NCI-H128 (cell line): ENCODE results near the gene STK11.

Experiments
- DNase-seq: peaks from one replicate; lab custom pipeline; 2025; ENCODE audit not compliant: unreplicated experiment; lab: John Stamatoyannopoulos, UW

STK11 gene

DNA sequence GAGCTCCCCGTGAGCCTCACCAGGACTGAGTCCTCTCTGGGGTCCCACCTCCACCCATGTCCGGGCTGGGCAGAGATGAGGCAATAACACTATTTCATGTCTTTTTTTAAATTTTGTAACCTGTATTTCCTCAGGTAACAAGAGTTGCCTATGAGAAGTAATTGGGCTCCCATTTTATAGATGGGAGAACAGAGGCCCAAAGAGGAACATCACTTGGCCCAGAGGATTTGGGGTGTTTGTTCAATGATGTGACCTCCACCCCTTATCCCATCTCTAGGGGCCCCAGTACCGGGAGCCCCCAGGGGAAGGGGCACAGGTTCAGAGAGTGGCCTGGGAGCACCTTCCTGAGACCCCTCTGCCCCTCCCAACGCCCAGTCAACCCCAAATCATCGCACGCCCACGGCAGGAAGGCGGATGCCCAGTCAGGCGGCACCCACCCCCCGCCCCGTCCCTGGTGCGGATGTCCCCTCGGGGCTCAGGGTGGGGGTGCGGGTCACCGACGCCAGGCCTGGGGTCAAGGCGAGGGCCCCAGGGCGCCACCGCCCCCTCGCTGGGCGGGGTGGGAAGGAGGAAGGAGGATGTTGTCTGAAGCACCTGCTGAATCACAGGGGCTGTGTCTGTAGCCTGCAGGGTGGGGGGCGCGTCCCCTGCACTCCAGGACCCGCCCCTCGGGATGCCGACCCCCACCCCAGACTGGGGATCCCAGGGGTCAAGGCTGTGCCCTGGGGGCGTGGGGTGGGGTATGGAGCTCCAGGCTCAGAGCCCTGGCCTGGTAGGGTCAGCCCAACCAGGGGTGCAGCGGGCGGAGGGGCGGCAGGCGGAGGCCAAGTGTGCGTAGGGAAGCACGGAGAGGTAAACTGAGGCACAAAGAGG, 54.5 kb downstream of the STK11 start:
- DNase-seq, result no peak

GRCh38 chr19:1260749-1261537, 55.4 kb downstream of the STK11 start:
- peak; percentile 93 for DNase-seq

DNA sequence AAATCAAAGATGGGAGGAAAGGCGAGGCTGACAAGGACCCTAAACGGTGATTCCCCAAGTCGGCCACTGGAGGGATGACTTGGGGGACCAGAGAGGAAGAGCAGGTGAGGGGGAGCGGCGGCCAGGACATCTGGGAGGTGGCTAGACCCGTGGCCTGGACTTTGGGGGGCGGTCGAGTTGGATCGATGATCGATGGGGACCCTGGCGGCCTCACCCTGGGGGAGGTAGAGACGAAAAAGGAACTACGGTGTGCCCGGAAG, 55.9 kb downstream of the STK11 start:
- DNase-seq, result no peak

DNA sequence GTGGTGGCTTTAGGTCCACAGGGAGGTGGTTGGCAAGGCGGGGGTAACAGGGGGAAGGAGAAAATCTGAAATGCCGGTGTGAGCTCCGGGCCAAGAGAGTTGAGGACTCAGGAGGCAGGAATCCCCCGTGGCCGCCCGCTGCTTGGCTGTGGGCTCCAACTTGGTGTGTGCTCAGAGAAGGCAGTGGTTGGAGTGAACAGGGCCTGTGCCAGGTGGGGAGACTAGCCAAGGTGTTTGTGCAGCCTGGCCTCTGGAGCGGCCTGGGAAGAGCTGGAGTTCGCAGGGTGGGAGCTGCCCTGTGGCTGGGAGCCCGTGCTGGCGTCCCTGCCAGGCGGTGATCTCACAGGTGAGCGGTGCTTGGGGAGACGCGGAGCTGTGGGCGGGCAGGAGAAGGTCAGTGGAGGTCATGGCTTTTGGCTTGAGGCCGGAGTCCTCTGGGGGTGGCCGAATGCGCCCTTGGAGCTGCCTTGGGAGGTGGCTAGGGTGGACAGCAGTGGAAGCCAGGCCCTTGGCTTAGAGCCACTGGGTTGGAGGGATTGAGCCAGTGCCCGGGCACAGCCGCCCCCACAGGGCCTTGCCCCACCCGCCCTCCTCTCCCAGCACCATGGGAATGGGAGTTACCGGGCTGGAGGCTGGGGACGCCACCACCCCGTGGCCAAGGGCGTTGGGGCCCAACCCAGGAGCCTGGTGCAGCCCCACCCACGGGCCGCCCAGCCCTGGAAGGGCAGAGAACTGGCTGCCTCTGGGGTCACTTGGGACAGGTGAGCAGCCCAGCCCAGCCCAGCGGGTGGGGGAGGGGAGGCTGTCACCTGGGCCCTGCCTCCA, 56.4 kb downstream of the STK11 start:
- no peak for DNase-seq

- no peak for DNase-seq
These were observed 57.1 kb downstream of the STK11 start for GRCh38 chr19:1262623-1263123.

GRCh38 chr19:1263188-1263587, 57.6 kb downstream of the STK11 start:
- no peak for DNase-seq

GRCh38 chr19:1264801-1265614, 59.4 kb downstream of the STK11 start:
- no peak for DNase-seq

GRCh38 chr19:1265615-1266128, 60.1 kb downstream of the STK11 start:
- DNase-seq, result no peak

DNA sequence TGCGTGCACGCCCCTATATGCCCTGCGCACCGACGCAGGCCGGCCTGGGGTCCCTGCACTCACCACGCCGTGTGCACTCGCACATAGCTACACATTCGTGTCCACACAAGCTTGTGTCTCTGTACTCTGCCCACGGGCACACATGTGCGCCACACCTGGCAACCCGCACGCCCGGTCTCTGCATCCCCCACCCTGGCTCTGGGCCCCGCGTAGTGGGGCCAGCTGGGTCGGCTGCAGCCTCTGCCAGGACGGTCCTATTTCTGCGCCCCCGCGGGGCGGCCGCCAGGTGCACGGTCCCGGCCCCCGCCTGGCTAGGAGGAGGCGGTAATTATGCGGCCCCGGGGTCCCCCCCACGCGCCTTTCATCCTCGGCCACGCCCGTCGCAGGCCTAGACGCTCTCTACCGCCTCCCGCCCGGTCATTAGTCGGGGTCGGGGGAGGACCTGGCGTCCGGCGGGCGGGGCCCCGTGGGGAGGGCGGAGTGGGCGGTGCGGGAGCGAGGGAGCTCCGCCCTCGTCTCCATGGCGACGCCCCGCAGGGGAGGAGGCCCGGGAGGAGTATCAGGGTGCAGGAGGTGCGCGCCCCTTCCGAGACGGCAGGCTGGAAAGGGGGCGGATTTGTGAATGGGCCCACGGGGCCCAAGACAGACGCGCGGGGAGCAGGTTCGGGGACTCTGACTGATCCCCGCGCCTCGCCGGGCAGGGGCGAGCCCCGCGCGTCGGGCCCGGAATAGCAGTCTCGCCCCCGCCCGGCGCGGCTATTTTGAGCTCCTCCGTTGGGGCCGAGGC, 60.7 kb downstream of the STK11 start:
- DNase-seq, result peak; percentile 43

DNA sequence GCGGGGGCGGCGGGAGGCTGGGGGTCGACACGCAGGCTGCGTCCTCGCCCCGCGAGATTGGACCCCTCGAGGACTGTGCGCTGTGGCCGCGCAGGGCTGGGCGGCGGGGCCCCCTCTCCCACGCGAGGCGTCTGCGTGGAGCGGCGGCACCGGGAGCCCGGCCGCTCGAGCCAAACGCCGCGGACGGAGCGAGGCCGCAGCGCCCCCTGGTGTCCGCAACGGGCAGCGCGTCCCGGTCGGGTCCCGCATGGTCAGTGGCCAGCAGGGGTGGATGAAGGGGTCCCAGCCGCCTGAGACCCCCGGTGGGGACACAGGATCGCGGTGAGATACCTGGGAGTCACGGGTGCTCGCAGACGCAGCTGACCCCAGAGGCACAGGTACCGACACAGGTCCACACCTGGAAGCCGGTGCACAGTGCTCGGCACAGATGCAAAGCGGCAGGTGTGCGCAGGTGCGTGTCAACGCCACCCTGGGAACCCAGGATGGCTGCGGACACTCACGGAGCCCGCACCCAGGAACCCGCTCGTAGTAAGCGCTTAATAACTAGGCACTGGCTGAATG, 61.4 kb downstream of the STK11 start:
- DNase-seq, result no peak

DNA sequence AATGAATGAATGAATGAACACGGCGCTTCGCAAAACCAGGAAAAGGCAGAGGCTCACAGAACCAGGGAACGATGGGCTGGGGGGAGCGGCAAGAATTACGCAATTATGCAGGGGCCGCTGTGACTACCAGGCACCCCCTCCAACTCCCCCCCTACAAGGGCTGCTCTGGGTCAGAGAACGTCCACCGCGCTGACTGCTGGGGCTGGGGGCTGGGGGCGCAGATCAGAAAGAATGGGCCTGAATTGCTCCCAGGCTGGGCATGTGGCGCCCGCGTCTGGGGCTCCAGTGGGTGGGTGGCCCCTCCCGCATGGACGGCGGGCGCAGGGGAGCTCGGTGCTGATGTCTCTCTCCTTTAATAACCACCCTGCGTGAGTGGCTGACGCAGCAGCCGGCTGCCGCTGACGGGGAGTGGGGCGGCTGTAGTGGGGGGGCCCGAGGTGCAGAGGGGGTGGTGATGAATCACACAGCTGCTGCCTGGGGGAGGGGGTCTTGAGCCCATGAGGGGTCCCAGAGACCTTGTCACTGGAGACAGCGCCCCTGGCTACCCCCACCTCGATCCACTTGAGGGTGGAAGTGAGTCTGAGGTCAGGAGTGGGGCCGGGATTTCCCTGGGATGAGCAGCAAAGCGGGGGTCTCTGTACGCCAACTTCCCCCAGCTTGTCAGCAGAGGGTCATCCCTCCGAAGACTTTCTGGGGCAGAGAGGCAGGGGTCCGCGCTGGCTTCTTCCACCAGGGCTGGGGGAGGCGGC, 62.1 kb downstream of the STK11 start:
- DNase-seq, result no peak

GRCh38 chr19:1268226-1269064, 62.9 kb downstream of the STK11 start:
- no peak for DNase-seq

DNA sequence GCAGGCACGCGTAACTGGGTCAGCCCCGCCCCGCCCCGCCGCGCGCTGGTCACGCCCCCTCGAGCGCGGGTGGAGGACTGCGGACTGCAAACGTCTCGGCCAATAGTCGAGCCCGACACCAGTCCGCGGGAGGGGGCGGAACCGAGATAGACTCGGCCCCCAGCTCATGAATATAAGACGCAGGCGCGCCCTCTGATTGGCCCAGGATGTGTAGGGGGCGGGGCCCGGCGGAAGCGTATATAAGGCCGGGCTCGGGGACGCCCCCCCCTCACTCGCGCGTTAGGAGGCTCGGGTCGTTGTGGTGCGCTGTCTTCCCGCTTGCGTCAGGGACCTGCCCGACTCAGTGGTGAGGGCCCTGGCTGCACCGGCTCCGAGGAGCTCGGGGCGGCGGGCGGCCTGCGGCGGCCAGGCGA, 63.5 kb downstream of the STK11 start, which contains the start of gene CIRBP:
Gene CIRBP (plus strand): TSS at position 268 of the 413 bp plus-strand sequence. CDS start 1,602 bp downstream, outside the sequence.
- peak; percentile 97 for DNase-seq

GRCh38 chr19:1269478-1270212, 64.1 kb downstream of the STK11 start:
- peak; percentile 61 for DNase-seq

DNA sequence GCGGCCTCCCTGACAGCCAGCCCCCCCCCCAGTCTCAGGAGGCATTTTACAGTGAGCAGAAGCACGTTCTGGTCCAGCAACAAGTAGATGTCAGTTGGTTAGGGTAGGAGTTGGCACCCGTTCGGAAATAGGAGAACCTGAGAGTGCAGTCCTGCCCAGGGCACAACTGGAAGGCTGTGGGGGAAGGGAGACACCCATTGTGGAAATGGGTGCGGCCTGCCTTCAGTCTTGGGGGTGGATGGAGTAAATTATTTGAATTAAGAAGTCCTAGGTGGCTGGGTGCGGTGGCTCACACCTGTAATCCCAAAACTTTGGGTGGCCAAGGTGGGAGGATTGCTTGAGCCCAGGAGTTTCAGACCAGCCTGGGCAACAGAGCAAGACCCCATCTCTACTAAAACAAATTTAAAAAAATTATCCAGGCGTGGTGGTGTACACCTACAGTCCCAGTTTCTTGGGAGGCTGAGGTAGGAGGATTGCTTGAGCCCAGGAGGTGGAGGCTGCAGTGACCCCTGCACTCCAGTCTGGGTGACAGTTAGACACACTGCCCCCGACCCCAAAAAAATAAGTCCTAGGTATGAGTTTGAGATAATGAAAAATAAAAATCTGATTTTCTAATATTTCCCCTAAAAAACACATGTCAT, 64.8 kb downstream of the STK11 start:
- DNase-seq, result no peak

DNA sequence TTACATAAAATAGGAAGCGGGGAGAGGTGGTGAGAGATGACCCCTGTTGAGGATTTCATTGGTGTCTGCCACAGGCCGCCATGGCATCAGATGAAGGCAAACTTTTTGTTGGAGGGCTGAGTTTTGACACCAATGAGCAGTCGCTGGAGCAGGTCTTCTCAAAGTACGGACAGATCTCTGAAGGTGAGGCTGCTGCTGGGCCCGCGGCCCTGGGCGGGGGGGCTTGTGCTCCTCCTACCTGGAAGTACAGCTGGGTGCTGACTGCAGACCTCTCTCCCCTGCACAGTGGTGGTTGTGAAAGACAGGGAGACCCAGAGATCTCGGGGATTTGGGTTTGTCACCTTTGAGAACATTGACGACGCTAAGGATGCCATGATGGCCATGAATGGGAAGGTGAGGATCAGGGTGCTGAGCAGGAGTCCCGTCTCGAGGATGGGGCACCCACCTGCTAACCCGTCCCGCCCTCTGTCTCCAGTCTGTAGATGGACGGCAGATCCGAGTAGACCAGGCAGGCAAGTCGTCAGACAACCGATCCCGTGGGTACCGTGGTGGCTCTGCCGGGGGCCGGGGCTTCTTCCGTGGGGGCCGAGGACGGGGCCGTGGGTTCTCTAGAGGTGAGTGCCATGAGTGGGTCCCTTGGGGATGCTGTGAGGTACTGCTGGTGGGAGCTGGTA, 65.4 kb downstream of the STK11 start:
- DNase-seq, result no peak
